Measurements from ENCODE around the gene SERPINB1. TPM values are rescaled to one million over a fixed set of nuclear protein-coding genes. Genes with fewer than 3 reads are reported as not detected.

SERPINB1 gene
- total and polyA plus RNA-seq, 2 experiments from 2014 or later: 5.6 to 6.5 TPM

- no peaks in the 10 kb centered on the region for H3K9me3 Mint-ChIP-seq
- no peak overlapping the region for H3K27ac Mint-ChIP-seq
- peaks cover 48% of the 10 kb centered on the region for H3K4me1 Mint-ChIP-seq
- H3K4me3 ChIP-seq: no peak overlapping the region
- H3F3A ChIP-seq (replicated peaks; ENCODE audit: low read depth): peaks cover 26% of the 10 kb centered on the region; the same call in 1 of the 2 replicates
- H3K36me3 Mint-ChIP-seq (ENCODE audit: low read depth): no peaks in the 10 kb centered on the region
- H4K20me1 ChIP-seq (replicated peaks; ENCODE audit: insufficient read depth): no peaks in the 10 kb centered on the region
- H3K4me1 ChIP-seq (ENCODE audit: insufficient read depth): peaks cover 37% of the 10 kb centered on the region
- no peak overlapping the region for H3K27ac ChIP-seq (ENCODE audit: low read depth)
- no peaks in the 10 kb centered on the region for H3K36me3 ChIP-seq (ENCODE audit: insufficient read depth)
- H2AFZ ChIP-seq: no peak overlapping the region
- no peak overlapping the region for H3K4me2 ChIP-seq
- no peak for TF ChIP-seq EZH2 (IDR thresholded peaks at IDR 0.05; ENCODE audit: low read depth, unreplicated experiment)
- no peak for TF ChIP-seq EZH2phosphoT487 (IDR thresholded peaks at IDR 0.05; ENCODE audit: unreplicated experiment)
- no peak for TF ChIP-seq REST (IDR thresholded peaks at IDR 0.05; ENCODE audit: unreplicated experiment)
- no peak for TF ChIP-seq CREB1 (CRISPR knock-in tag; IDR thresholded peaks at IDR 0.05; ENCODE audit: low read depth)
- no peak for TF ChIP-seq ZNF462 (CRISPR knock-in tag; IDR thresholded peaks at IDR 0.05)
- no peak for TF ChIP-seq ETS1 (IDR thresholded peaks at IDR 0.05)
- TF ChIP-seq JUNB (IDR thresholded peaks at IDR 0.05; ENCODE audit: unreplicated experiment): no peak
- no peak overlapping the region for H3K4me3 Mint-ChIP-seq
- H3K27me3 ChIP-seq (ENCODE audit: insufficient read depth): no peaks in the 10 kb centered on the region
- DNase-seq (ENCODE audit: low spot score) (no peak), ATAC-seq (no peak)
- H3K27me3 Mint-ChIP-seq (ENCODE audit: insufficient read depth, low read depth, poor library complexity): peaks cover 14% of the 10 kb centered on the region
- no peaks in the 10 kb centered on the region for H3K79me2 ChIP-seq (replicated peaks; ENCODE audit: insufficient read depth)
- H3K9me2 ChIP-seq (ENCODE audit: insufficient read depth): no peaks in the 10 kb centered on the region
Measured at GRCh38 chr6:2852921-2853322, 11.3 kb upstream of the SERPINB1 start.

Measured in GM23338 (cell line).